Astrocyte (in vitro differentiated cells and primary cell): ENCODE results near the gene CKLF. TPM values are rescaled to one million over a fixed set of nuclear protein-coding genes. Genes with fewer than 3 reads are reported as not detected.
A peak's percentile ranks its signal among the peaks of the same experiment; 100 is the strongest.

Experiments used
- DNase-seq: peaks from one replicate; pipeline ENCODE4 v3.0.0-alpha.2; 2010; ENCODE audit warnings: low read depth
- FAIRE-seq: peaks from 2 replicates; lab custom pipeline; 2011; peaks lifted over from hg19 to GRCh38; lab: Jason Lieb, UNC
- H2AFZ ChIP-seq: 2 replicates; pipeline ENCODE4 v1.6.0; 2012; ENCODE audit warnings: low read depth, low read length, inconsistent platforms
- H3K27ac ChIP-seq: 2 replicates; pipeline ENCODE4 v1.5.1; 2011; ENCODE audit warnings: low read depth, low read length, inconsistent platforms
- H3K27me3 ChIP-seq: 2 replicates; pipeline ENCODE4 v1.6.0; 2011; ENCODE audit warnings: low read length, inconsistent platforms; ENCODE audit not compliant: insufficient read depth
- H3K36me3 ChIP-seq: 2 replicates; pipeline ENCODE4 v1.5.1; 2011; ENCODE audit warnings: low read length, inconsistent platforms; ENCODE audit not compliant: insufficient read depth
- H3K4me1 ChIP-seq: 2 replicates; pipeline ENCODE4 v1.5.1; 2011; ENCODE audit warnings: low read length, inconsistent platforms; ENCODE audit not compliant: insufficient read depth
- H3K4me2 ChIP-seq: 2 replicates; pipeline ENCODE4 v1.6.0; 2012; ENCODE audit warnings: low read length, inconsistent platforms
- H3K4me3 ChIP-seq: 2 replicates; pipeline ENCODE4 v1.5.1; 2011; ENCODE audit warnings: low read depth, mild to moderate bottlenecking, low read length, inconsistent platforms; ENCODE audit not compliant: insufficient read depth
- H3K79me2 ChIP-seq: 2 replicates; pipeline ENCODE4 v1.6.0; 2012; ENCODE audit warnings: mild to moderate bottlenecking, low read length, inconsistent platforms; ENCODE audit not compliant: insufficient read depth
- H3K9ac ChIP-seq: 2 replicates; pipeline ENCODE4 v1.6.0; 2012; ENCODE audit warnings: mild to moderate bottlenecking, low read length, inconsistent platforms
- H3K9me3 ChIP-seq: 2 replicates; pipeline ENCODE4 v1.5.1; 2012; ENCODE audit warnings: low read depth, mild to moderate bottlenecking, low read length, inconsistent platforms; ENCODE audit not compliant: insufficient read depth
- H4K20me1 ChIP-seq: 2 replicates; pipeline ENCODE4 v1.6.0; 2012; ENCODE audit warnings: low read length, inconsistent platforms; ENCODE audit not compliant: insufficient read depth
- H3K27ac Mint-ChIP-seq: one replicate; pipeline ENCODE4 v1.8.0; 2021; ENCODE audit warnings: mild to moderate bottlenecking, mixed read lengths; ENCODE audit not compliant: unreplicated experiment
- H3K27me3 Mint-ChIP-seq: one replicate; pipeline ENCODE4 v1.8.0; 2021; ENCODE audit warnings: low read depth, mixed read lengths; ENCODE audit not compliant: unreplicated experiment
- H3K36me3 Mint-ChIP-seq: one replicate; pipeline ENCODE4 v1.8.0; 2021; ENCODE audit warnings: low read depth, mixed read lengths; ENCODE audit not compliant: unreplicated experiment
- H3K4me1 Mint-ChIP-seq: one replicate; pipeline ENCODE4 v1.8.0; 2021; ENCODE audit warnings: low read depth, mixed read lengths; ENCODE audit not compliant: unreplicated experiment
- H3K4me3 Mint-ChIP-seq: one replicate; pipeline ENCODE4 v1.8.0; 2021; ENCODE audit warnings: mild to moderate bottlenecking, moderate library complexity, mixed read lengths; ENCODE audit not compliant: unreplicated experiment
- H3K9me3 Mint-ChIP-seq: one replicate; pipeline ENCODE4 v1.8.0; 2021; ENCODE audit warnings: mild to moderate bottlenecking, mixed read lengths; ENCODE audit not compliant: unreplicated experiment
- CTCF ChIP-seq: IDR thresholded peaks from 2 replicates; pipeline ENCODE4 v1.5.1; 2011; ENCODE audit warnings: low read depth, mild to moderate bottlenecking, inconsistent platforms, low read length, moderate library complexity; ENCODE audit not compliant: insufficient read depth
- EZH2 ChIP-seq: IDR thresholded peaks from 2 replicates; pipeline ENCODE4 v1.6.1; 2012; ENCODE audit warnings: mild to moderate bottlenecking, low read length, inconsistent platforms; ENCODE audit not compliant: insufficient read depth
- total RNA-seq: library from RNA; stranded (reverse); gene quantifications from 2 replicates; pipeline ENCODE4 v1.2.1, GENCODE V29; 2021

The CKLF gene
- total RNA-seq, 1 donor from 2014 or later, result 24.5 TPM

GRCh38 chr16:66519482-66520373 lies 32.6 kb upstream of the CKLF start:
- Histone ChIP-seq H2AFZ (no peak overlapping the region), H3K9me3 (no peaks in the 10 kb centered on the region), H3K4me3 (no peak overlapping the region), H3K4me1 (peaks cover 44% of the 10 kb centered on the region), H3K36me3 (no peaks in the 10 kb centered on the region), H3K4me2 (no peak overlapping the region), H3K9ac (no peak overlapping the region), H3K79me2 (peaks cover 4% of the 10 kb centered on the region), H3K27ac (no peak overlapping the region), H4K20me1 (no peaks in the 10 kb centered on the region), H3K27me3 (no peaks in the 10 kb centered on the region)
- no peak overlapping the region for H3K27ac Mint-ChIP-seq
- no peak overlapping the region for H3K4me3 Mint-ChIP-seq
- TF ChIP-seq CTCF, result no peak
- no peak for TF ChIP-seq EZH2
- peaks cover 8% of the 10 kb centered on the region for H3K36me3 Mint-ChIP-seq
- H3K4me1 Mint-ChIP-seq, result peaks cover 40% of the 10 kb centered on the region
- DNase-seq (no peak), FAIRE-seq (no peak)
- peaks cover 2% of the 10 kb centered on the region for H3K27me3 Mint-ChIP-seq
- H3K9me3 Mint-ChIP-seq, result no peaks in the 10 kb centered on the region

- H3K36me3 Mint-ChIP-seq, result peaks cover 8% of the 10 kb centered on the region
- H2AFZ ChIP-seq, result no peak overlapping the region
- no peak for TF ChIP-seq EZH2
- no peak for TF ChIP-seq CTCF
These were observed 31.8 kb upstream of the CKLF start for GRCh38 chr16:66520406-66521170.

More at GRCh38 chr16:66520406-66521170, 31.8 kb upstream of the CKLF start:
- FAIRE-seq, result no peak
- Histone ChIP-seq H3K4me2 (no peak overlapping the region), H3K4me1 (peaks cover 38% of the 10 kb centered on the region), H3K79me2 (peaks cover 4% of the 10 kb centered on the region), H3K36me3 (no peaks in the 10 kb centered on the region), H4K20me1 (no peaks in the 10 kb centered on the region), H3K9me3 (no peaks in the 10 kb centered on the region), H3K27me3 (no peaks in the 10 kb centered on the region), H3K9ac (no peak overlapping the region), H3K27ac (no peak overlapping the region), H3K4me3 (no peak overlapping the region)
- H3K4me1 Mint-ChIP-seq, result peaks cover 43% of the 10 kb centered on the region
- no peaks in the 10 kb centered on the region for H3K9me3 Mint-ChIP-seq
- no peak overlapping the region for H3K4me3 Mint-ChIP-seq
- no peak for DNase-seq
- no peaks in the 10 kb centered on the region for H3K27me3 Mint-ChIP-seq
- peak overlapping the region; percentile 58 for H3K27ac Mint-ChIP-seq
